GM23338 (cell line): ENCODE data around the gene METTL14. TPM values are rescaled to one million over a fixed set of nuclear protein-coding genes. Genes with fewer than 3 reads are reported as not detected.

ENCODE experiments used
- ATAC-seq: fragments of 200-7000 bp; cut with Tn5 transposase; 3 replicates; pipeline ENCODE4 v1.9.1; 2020
- DNase-seq: peaks from one replicate; pipeline ENCODE4 v3.0.0-alpha.2; 2015; ENCODE audit warnings: low spot score
- H2AFZ ChIP-seq: fragments of 200-600 bp; sonication (generic); 2 replicates; pipeline ENCODE4 v1.8.0; 2016; ENCODE audit warnings: antibody characterized with exemption, mild to moderate bottlenecking, moderate library complexity
- H3F3A ChIP-seq: fragments of 200-600 bp; sonication (generic); replicated peaks from 2 replicates; pipeline ENCODE4 v1.8.0; 2017; ENCODE audit warnings: antibody characterized with exemption, mixed run types, low read depth
- H3K27ac ChIP-seq: fragments of 200-600 bp; sonication (generic); 2 replicates; pipeline ENCODE4 v1.6.1; 2016; ENCODE audit warnings: low read depth
- H3K27me3 ChIP-seq: fragments of 200-600 bp; sonication (generic); 2 replicates; pipeline ENCODE4 v1.8.0; 2016; ENCODE audit warnings: mild to moderate bottlenecking, mixed run types, moderate library complexity; ENCODE audit not compliant: insufficient read depth
- H3K36me3 ChIP-seq: fragments of 200-600 bp; sonication (generic); 2 replicates; pipeline ENCODE4 v1.8.0; 2016; ENCODE audit warnings: mild to moderate bottlenecking; ENCODE audit not compliant: insufficient read depth
- H3K4me1 ChIP-seq: fragments of 200-600 bp; sonication (generic); 2 replicates; pipeline ENCODE4 v1.8.0; 2016; ENCODE audit warnings: mild to moderate bottlenecking, moderate library complexity; ENCODE audit not compliant: insufficient read depth
- H3K4me2 ChIP-seq: fragments of 200-600 bp; sonication (generic); 2 replicates; pipeline ENCODE4 v1.7.1; 2017; ENCODE audit warnings: mixed run types
- H3K4me3 ChIP-seq: fragments of 200-600 bp; sonication (generic); 2 replicates; pipeline ENCODE4 v1.6.1; 2016; ENCODE audit warnings: mixed run types
- H3K79me2 ChIP-seq: fragments of 200-600 bp; sonication (generic); replicated peaks from 2 replicates; pipeline ENCODE4 v1.8.0; 2017; ENCODE audit warnings: mild to moderate bottlenecking; ENCODE audit not compliant: insufficient read depth
- H3K9me2 ChIP-seq: fragments of 200-600 bp; sonication (generic); 2 replicates; pipeline ENCODE4 v1.8.0; 2017; ENCODE audit not compliant: insufficient read depth
- H4K20me1 ChIP-seq: fragments of 200-600 bp; sonication (generic); replicated peaks from 2 replicates; pipeline ENCODE4 v1.8.0; 2017; ENCODE audit warnings: mild to moderate bottlenecking; ENCODE audit not compliant: insufficient read depth
- H3K27ac Mint-ChIP-seq: 2 replicates; pipeline ENCODE4 v1.8.0; 2020; ENCODE audit warnings: inconsistent platforms, mild to moderate bottlenecking, moderate library complexity, mixed read lengths
- H3K27me3 Mint-ChIP-seq: 3 replicates; pipeline ENCODE4 v1.8.0; 2022; ENCODE audit warnings: low read depth, mild to moderate bottlenecking, moderate library complexity, mixed read lengths, inconsistent platforms; ENCODE audit not compliant: insufficient read depth, poor library complexity
- H3K36me3 Mint-ChIP-seq: 3 replicates; pipeline ENCODE4 v1.8.0; 2021; ENCODE audit warnings: low read depth, mild to moderate bottlenecking, inconsistent platforms, moderate library complexity, mixed read lengths
- H3K4me1 Mint-ChIP-seq: 3 replicates; pipeline ENCODE4 v1.8.0; 2020; ENCODE audit warnings: mild to moderate bottlenecking, inconsistent platforms, mixed read lengths
- H3K4me3 Mint-ChIP-seq: 3 replicates; pipeline ENCODE4 v1.8.0; 2021; ENCODE audit warnings: moderate library complexity, mild to moderate bottlenecking, inconsistent platforms, mixed read lengths
- H3K9me3 Mint-ChIP-seq: 3 replicates; pipeline ENCODE4 v1.8.0; 2020; ENCODE audit warnings: moderate library complexity, mild to moderate bottlenecking, inconsistent platforms, mixed read lengths
- CREB1 ChIP-seq: fragments of 250-450 bp; sonication (Bioruptor Pico); IDR thresholded peaks from 2 replicates; pipeline ENCODE4 v1.5.0; 2020; ENCODE audit warnings: low read depth, mild to moderate bottlenecking, moderate library complexity
- CTCF ChIP-seq, 2 experiments: fragments of 200-600 bp in 1 of 2; sonication (generic) in 1 of 2; conservative IDR thresholded peaks; 2 replicates each; pipeline versions ENCODE4 v1.5.1 to v1.6.1; 2016 to 2017; ENCODE audit warnings: antibody characterized with exemption in 2 of 2, low read depth in 2 of 2, mild to moderate bottlenecking in 2 of 2, moderate library complexity in 1 of 2
- ETS1 ChIP-seq: IDR thresholded peaks from 2 replicates; pipeline ENCODE4 v1.6.1; 2016; ENCODE audit warnings: antibody characterized with exemption
- EZH2 ChIP-seq: fragments of 200-600 bp; sonication (generic); IDR thresholded peaks from one replicate; pipeline ENCODE4 v1.8.0; 2017; ENCODE audit warnings: antibody characterized with exemption, mild to moderate bottlenecking, low read depth; ENCODE audit not compliant: unreplicated experiment
- EZH2phosphoT487 ChIP-seq: fragments of 200-600 bp; sonication (generic); IDR thresholded peaks from one replicate; pipeline ENCODE4 v1.8.1; 2018; ENCODE audit warnings: antibody characterized with exemption; ENCODE audit not compliant: unreplicated experiment
- JUNB ChIP-seq: IDR thresholded peaks from one replicate; pipeline ENCODE4 v1.6.1; 2016; ENCODE audit warnings: antibody characterized with exemption; ENCODE audit not compliant: unreplicated experiment
- NANOG ChIP-seq: IDR thresholded peaks from 2 replicates; pipeline ENCODE4 v1.6.1; 2016; ENCODE audit warnings: antibody characterized with exemption, borderline replicate concordance
- POLR2AphosphoS5 ChIP-seq: IDR thresholded peaks from 2 replicates; pipeline ENCODE4 v1.6.1; 2016; ENCODE audit warnings: antibody characterized with exemption, low read depth
- STAT1 ChIP-seq: IDR thresholded peaks from one replicate; pipeline ENCODE4 v1.6.1; 2016; ENCODE audit warnings: antibody characterized with exemption; ENCODE audit not compliant: unreplicated experiment
- ZNF114 ChIP-seq: fragments of 250-450 bp; sonication (Bioruptor Pico); IDR thresholded peaks from 2 replicates; pipeline ENCODE4 v1.5.0; 2020; ENCODE audit warnings: mild to moderate bottlenecking, moderate library complexity
- ZNF331 ChIP-seq: fragments of 250-450 bp; sonication (Bioruptor Pico); IDR thresholded peaks from 2 replicates; pipeline ENCODE4 v1.5.0; 2020; ENCODE audit warnings: low read depth, mild to moderate bottlenecking, moderate library complexity
- polyA plus RNA-seq: library from polyadenylated mRNA; unstranded; fragments of >200 nt; fragmentation: Nextera tagmentation; extraction: Ambion mirVana; gene quantifications from 2 replicates; pipeline ENCODE4 v1.2.1, GENCODE V29; 2016
- total RNA-seq: library from RNA; depleted of rRNA; stranded (reverse); fragments of >200 nt; shearing (Covaris generic); gene quantifications from 2 replicates; pipeline ENCODE4 v1.2.3, GENCODE V29; 2014
- TF ChIP-seq, protein P1 (sequence below): IDR thresholded peaks from one replicate; pipeline ENCODE4 v1.6.1; 2018; ENCODE audit warnings: antibody characterized with exemption; ENCODE audit not compliant: unreplicated experiment
- TF ChIP-seq, protein P2 (sequence below): fragments of 250-450 bp; sonication (Bioruptor Pico); IDR thresholded peaks from 2 replicates; pipeline ENCODE4 v1.5.0; 2020; ENCODE audit warnings: mild to moderate bottlenecking, moderate library complexity

Gene METTL14
- total and polyA plus RNA-seq, 2 experiments from 2014 or later = 39.3 to 56.8 TPM

DNA sequence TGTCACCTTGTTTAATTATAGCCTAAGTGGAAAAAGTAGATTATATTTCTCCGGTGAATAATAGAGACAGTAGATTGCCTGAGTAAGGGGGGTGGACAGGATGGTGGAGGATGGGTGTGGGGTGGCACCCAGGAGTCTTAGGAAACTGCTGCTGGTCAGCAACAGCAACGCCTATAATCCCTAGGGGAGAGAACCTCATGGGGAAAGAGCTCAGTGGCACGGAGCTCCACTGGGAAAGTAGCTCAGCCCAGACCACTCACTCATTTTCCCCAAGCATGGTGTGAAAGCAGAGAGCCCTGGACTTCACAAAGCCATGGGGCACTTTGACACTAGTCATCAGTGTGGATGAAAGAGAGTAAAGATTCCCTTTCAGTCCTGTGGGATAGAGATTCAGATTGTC lies 31.1 kb downstream of the METTL14 start:
- H3K4me2 ChIP-seq = no peak overlapping the region
- H3K9me3 Mint-ChIP-seq = no peaks in the 10 kb centered on the region
- DNase-seq (peak; percentile 14), ATAC-seq (peak; percentile 77)
- H2AFZ ChIP-seq = no peak overlapping the region
- H3K27me3 Mint-ChIP-seq = no peaks in the 10 kb centered on the region
- H3K79me2 ChIP-seq = no peaks in the 10 kb centered on the region
- 0 out of 2 replicates have a peak, but pooled peaks cover 8% of the 10 kb centered on the region for H4K20me1 ChIP-seq
- H3F3A ChIP-seq = no peaks in the 10 kb centered on the region; the same call in 1 of the 2 replicates
- peaks cover 7% of the 10 kb centered on the region; the same call in 1 of the 2 replicates for H3K36me3 ChIP-seq
- H3K4me3 Mint-ChIP-seq = no peak overlapping the region
- H3K27ac ChIP-seq = no peak overlapping the region
- H3K27me3 ChIP-seq = no peaks in the 10 kb centered on the region
- H3K4me1 ChIP-seq = no peaks in the 10 kb centered on the region; the same call in 1 of the 2 replicates
- H3K36me3 Mint-ChIP-seq = no peaks in the 10 kb centered on the region
- TF ChIP-seq CREB1 = no peak
- TF ChIP-seq CTCF (conservative IDR thresholded peaks at IDR 0.05; ENCODE audit: low read depth in 2 of 2) = no peak
- TF ChIP-seq, protein P1, sequence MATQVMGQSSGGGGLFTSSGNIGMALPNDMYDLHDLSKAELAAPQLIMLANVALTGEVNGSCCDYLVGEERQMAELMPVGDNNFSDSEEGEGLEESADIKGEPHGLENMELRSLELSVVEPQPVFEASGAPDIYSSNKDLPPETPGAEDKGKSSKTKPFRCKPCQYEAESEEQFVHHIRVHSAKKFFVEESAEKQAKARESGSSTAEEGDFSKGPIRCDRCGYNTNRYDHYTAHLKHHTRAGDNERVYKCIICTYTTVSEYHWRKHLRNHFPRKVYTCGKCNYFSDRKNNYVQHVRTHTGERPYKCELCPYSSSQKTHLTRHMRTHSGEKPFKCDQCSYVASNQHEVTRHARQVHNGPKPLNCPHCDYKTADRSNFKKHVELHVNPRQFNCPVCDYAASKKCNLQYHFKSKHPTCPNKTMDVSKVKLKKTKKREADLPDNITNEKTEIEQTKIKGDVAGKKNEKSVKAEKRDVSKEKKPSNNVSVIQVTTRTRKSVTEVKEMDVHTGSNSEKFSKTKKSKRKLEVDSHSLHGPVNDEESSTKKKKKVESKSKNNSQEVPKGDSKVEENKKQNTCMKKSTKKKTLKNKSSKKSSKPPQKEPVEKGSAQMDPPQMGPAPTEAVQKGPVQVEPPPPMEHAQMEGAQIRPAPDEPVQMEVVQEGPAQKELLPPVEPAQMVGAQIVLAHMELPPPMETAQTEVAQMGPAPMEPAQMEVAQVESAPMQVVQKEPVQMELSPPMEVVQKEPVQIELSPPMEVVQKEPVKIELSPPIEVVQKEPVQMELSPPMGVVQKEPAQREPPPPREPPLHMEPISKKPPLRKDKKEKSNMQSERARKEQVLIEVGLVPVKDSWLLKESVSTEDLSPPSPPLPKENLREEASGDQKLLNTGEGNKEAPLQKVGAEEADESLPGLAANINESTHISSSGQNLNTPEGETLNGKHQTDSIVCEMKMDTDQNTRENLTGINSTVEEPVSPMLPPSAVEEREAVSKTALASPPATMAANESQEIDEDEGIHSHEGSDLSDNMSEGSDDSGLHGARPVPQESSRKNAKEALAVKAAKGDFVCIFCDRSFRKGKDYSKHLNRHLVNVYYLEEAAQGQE = no peak
- TF ChIP-seq POLR2AphosphoS5 = no peak
- TF ChIP-seq ZNF114 (CRISPR knock-in tag) = no peak
- no peak for TF ChIP-seq STAT1
- no peak for TF ChIP-seq JUNB
- TF ChIP-seq, protein P2, sequence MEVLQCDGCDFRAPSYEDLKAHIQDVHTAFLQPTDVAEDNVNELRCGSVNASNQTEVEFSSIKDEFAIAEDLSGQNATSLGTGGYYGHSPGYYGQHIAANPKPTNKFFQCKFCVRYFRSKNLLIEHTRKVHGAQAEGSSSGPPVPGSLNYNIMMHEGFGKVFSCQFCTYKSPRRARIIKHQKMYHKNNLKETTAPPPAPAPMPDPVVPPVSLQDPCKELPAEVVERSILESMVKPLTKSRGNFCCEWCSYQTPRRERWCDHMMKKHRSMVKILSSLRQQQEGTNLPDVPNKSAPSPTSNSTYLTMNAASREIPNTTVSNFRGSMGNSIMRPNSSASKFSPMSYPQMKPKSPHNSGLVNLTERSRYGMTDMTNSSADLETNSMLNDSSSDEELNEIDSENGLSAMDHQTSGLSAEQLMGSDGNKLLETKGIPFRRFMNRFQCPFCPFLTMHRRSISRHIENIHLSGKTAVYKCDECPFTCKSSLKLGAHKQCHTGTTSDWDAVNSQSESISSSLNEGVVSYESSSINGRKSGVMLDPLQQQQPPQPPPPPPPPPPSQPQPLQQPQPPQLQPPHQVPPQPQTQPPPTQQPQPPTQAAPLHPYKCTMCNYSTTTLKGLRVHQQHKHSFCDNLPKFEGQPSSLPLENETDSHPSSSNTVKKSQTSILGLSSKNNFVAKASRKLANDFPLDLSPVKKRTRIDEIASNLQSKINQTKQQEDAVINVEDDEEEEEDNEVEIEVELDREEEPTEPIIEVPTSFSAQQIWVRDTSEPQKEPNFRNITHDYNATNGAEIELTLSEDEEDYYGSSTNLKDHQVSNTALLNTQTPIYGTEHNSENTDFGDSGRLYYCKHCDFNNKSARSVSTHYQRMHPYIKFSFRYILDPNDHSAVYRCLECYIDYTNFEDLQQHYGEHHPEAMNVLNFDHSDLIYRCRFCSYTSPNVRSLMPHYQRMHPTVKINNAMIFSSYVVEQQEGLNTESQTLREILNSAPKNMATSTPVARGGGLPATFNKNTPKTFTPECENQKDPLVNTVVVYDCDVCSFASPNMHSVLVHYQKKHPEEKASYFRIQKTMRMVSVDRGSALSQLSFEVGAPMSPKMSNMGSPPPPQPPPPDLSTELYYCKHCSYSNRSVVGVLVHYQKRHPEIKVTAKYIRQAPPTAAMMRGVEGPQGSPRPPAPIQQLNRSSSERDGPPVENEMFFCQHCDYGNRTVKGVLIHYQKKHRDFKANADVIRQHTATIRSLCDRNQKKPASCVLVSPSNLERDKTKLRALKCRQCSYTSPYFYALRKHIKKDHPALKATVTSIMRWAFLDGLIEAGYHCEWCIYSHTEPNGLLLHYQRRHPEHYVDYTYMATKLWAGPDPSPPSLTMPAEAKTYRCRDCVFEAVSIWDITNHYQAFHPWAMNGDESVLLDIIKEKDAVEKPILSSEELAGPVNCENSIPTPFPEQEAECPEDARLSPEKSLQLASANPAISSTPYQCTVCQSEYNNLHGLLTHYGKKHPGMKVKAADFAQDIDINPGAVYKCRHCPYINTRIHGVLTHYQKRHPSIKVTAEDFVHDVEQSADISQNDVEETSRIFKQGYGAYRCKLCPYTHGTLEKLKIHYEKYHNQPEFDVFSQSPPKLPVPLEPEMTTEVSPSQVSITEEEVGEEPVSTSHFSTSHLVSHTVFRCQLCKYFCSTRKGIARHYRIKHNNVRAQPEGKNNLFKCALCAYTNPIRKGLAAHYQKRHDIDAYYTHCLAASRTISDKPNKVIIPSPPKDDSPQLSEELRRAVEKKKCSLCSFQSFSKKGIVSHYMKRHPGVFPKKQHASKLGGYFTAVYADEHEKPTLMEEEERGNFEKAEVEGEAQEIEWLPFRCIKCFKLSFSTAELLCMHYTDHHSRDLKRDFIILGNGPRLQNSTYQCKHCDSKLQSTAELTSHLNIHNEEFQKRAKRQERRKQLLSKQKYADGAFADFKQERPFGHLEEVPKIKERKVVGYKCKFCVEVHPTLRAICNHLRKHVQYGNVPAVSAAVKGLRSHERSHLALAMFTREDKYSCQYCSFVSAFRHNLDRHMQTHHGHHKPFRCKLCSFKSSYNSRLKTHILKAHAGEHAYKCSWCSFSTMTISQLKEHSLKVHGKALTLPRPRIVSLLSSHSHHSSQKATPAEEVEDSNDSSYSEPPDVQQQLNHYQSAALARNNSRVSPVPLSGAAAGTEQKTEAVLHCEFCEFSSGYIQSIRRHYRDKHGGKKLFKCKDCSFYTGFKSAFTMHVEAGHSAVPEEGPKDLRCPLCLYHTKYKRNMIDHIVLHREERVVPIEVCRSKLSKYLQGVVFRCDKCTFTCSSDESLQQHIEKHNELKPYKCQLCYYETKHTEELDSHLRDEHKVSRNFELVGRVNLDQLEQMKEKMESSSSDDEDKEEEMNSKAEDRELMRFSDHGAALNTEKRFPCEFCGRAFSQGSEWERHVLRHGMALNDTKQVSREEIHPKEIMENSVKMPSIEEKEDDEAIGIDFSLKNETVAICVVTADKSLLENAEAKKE (CRISPR knock-in tag) = no peak
- no peak for TF ChIP-seq ZNF331 (CRISPR knock-in tag)
- TF ChIP-seq ETS1 = no peak
- TF ChIP-seq NANOG = no peak
- no peak for TF ChIP-seq EZH2phosphoT487
- TF ChIP-seq EZH2 = no peak
- H3K27ac Mint-ChIP-seq = 0 out of 2 replicates have a peak overlapping the region, but pooled peaks have one; percentile 45
- no peak overlapping the region for H3K4me3 ChIP-seq
- no peaks in the 10 kb centered on the region for H3K4me1 Mint-ChIP-seq
- H3K9me2 ChIP-seq = no peaks in the 10 kb centered on the region
